ENCODE results near the gene C18orf63.
"Not testable (repeated sequence)": the region's sequence is repeated elsewhere in the genome, so short reads cannot be mapped to it uniquely, and the experiment has no call there.

Gene C18orf63

GRCh38 chr18:74315464-74316256, at the start of gene C18orf63:
Gene C18orf63, plus strand, starts transcription at chr18:74315839. Its CDS starts 2,027 bp downstream, at chr18:74317866.
- no peak for DNase-seq (ENCODE audit: low read depth in 2 of 2)

GRCh38 chr18:74266161-74266560, 49.5 kb upstream of the C18orf63 start:
- no peak for DNase-seq (ENCODE audit: low read depth in 2 of 2)

GRCh38 chr18:74268175-74268574, 47.5 kb upstream of the C18orf63 start:
- no peak for DNase-seq (ENCODE audit: low read depth in 2 of 2)

GRCh38 chr18:74268933-74269620, 46.6 kb upstream of the C18orf63 start:
- DNase-seq (ENCODE audit: low read depth in 2 of 2): no peak

- DNase-seq (ENCODE audit: low read depth in 2 of 2): no peak
These were observed 44.0 kb upstream of the C18orf63 start for GRCh38 chr18:74271635-74272034.

GRCh38 chr18:74273394-74273793, 42.2 kb upstream of the C18orf63 start:
- DNase-seq (ENCODE audit: low read depth in 2 of 2): no peak

GRCh38 chr18:74274700-74275099, 40.9 kb upstream of the C18orf63 start:
- no peak for DNase-seq (ENCODE audit: low read depth in 2 of 2)

- no peak for DNase-seq (ENCODE audit: low read depth in 2 of 2)
These were observed 39.9 kb upstream of the C18orf63 start for GRCh38 chr18:74275736-74276135.

GRCh38 chr18:74276609-74277008, 39.0 kb upstream of the C18orf63 start:
- no peak for DNase-seq (ENCODE audit: low read depth in 2 of 2)

GRCh38 chr18:74277296-74277695, 38.3 kb upstream of the C18orf63 start:
- DNase-seq (ENCODE audit: low read depth in 2 of 2): no peak

- no peak for DNase-seq (ENCODE audit: low read depth in 2 of 2)
These were observed 37.6 kb upstream of the C18orf63 start for GRCh38 chr18:74278058-74278457.

- no peak for DNase-seq (ENCODE audit: low read depth in 2 of 2)
These were observed 36.7 kb upstream of the C18orf63 start for GRCh38 chr18:74278983-74279382.

- no peak for DNase-seq (ENCODE audit: low read depth in 2 of 2)
These were observed 34.3 kb upstream of the C18orf63 start for GRCh38 chr18:74281011-74281979.

GRCh38 chr18:74281980-74282754, 33.5 kb upstream of the C18orf63 start:
- no peak for DNase-seq (ENCODE audit: low read depth in 2 of 2)

- DNase-seq (ENCODE audit: low read depth in 2 of 2): no peak
These were observed 32.7 kb upstream of the C18orf63 start for GRCh38 chr18:74282755-74283554.

GRCh38 chr18:74283646-74284045, 32.0 kb upstream of the C18orf63 start:
- DNase-seq (ENCODE audit: low read depth in 2 of 2): no peak

- DNase-seq (ENCODE audit: low read depth in 2 of 2): no peak
These were observed 31.3 kb upstream of the C18orf63 start for GRCh38 chr18:74284191-74284979.

GRCh38 chr18:74284980-74285355, 30.7 kb upstream of the C18orf63 start:
- no peak for DNase-seq (ENCODE audit: low read depth in 2 of 2)

GRCh38 chr18:74285583-74285982, 30.1 kb upstream of the C18orf63 start:
- DNase-seq (ENCODE audit: low read depth in 2 of 2): not testable (repeated sequence)

Measured in stimulated activated CD8-positive, alpha-beta memory T cell treated with anti-CD3 and anti-CD28 coated beads, Interleukin-2, amount 100 ng/mL, for 48 hours (primary cell).